KBM-7 (cell line): ENCODE measurements around the gene RNF125.
"Not testable (repeated sequence)": the region's sequence is repeated elsewhere in the genome, so short reads cannot be mapped to it uniquely, and the experiment has no call there.

ENCODE experiments used
- DNase-seq: peaks from one replicate; pipeline ENCODE4 v3.0.0-alpha.2; 2015
- in situ Hi-C: fragments of 300-500 bp; cut with MboI; formaldehyde crosslinking; loops from 2 replicates; pipeline ENCODE4 v1.14.3; 2020; ENCODE audit warnings: low sequenced_read_pairs, low pct_unique_long_range_greater_than_20kb, mixed read lengths

The RNF125 gene

GRCh38 chr18:32018331-32019250 lies at the start of gene RNF125:
Gene RNF125 (plus strand): TSS chr18:32018825. CDS start chr18:32018864, 39 bp downstream.
- in situ Hi-C loops, result no loop called here
- peak; percentile 98 for DNase-seq

DNA sequence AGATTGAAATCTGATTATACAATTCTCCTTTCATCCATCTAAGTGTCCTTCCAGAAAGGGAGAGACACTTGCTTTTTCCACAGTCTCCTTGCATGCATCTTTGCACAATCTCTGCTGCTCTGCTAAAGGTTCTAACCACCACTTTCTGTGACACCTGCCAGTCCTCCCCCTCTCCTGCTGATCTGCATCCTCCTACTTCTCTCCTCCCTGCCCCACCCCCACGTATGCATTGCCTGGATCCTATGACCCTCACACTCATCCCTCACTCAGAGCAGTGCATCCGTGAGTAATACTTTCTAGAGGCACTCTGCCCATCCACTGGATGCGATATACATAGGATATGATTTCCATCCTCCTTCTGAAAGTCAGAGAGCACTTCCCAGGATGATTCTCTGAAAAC lies 48.0 kb upstream of the RNF125 start:
- in situ Hi-C loops, result loop anchor here (25.0 kb wide), 1 partner anchor 408 kb away; no protein-coding TSS in a partner anchor
- DNase-seq, result no peak

- DNase-seq, result no peak
- in situ Hi-C loops, result loop anchor here (25.0 kb wide), 1 partner anchor 412 kb away; no protein-coding TSS in a partner anchor
These were observed 44.6 kb upstream of the RNF125 start for GRCh38 chr18:31973929-31974546.

GRCh38 chr18:31976242-31976641 lies 42.4 kb upstream of the RNF125 start:
- DNase-seq, result no peak
- in situ Hi-C loops, result no loop called here

GRCh38 chr18:31977270-31977872 lies 41.3 kb upstream of the RNF125 start:
- in situ Hi-C loops, result no loop called here
- DNase-seq, result peak; percentile 60

- no peak for DNase-seq
- in situ Hi-C loops, result no loop called here
These were observed 40.0 kb upstream of the RNF125 start for GRCh38 chr18:31978616-31979015.

- in situ Hi-C loops, result no loop called here
- no peak for DNase-seq
These were observed 38.9 kb upstream of the RNF125 start for GRCh38 chr18:31979714-31980113.

DNA sequence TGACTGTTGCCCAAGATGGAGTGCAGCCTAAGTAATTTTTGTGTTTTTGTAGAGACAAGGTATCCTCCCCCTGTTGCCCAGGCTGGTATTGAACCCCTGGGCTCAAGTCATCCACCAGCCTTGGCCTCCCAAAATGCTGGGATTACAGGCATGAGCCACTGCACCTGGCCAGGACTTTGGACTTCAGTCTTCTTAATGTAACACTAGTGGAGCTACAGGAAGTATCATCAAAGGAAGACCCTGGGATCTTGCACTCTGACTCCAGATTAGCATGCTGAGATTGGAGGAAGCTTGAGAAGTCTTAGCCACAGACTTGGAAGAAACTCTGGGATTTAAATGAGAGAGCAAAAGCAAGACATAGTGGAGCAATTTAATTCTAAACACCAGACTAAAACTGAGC lies 37.8 kb upstream of the RNF125 start:
- in situ Hi-C loops, result no loop called here

GRCh38 chr18:31983020-31983419 lies 35.6 kb upstream of the RNF125 start:
- DNase-seq, result no peak

More for the DNA sequence above, 37.8 kb upstream of the RNF125 start:
- DNase-seq, result no peak

GRCh38 chr18:31983976-31984375 lies 34.6 kb upstream of the RNF125 start:
- in situ Hi-C loops, result no loop called here

More at GRCh38 chr18:31983020-31983419, 35.6 kb upstream of the RNF125 start:
- in situ Hi-C loops, result no loop called here

GRCh38 chr18:31990823-31991222 lies 27.8 kb upstream of the RNF125 start:
- in situ Hi-C loops, result no loop called here
- DNase-seq, result no peak

More at GRCh38 chr18:31983976-31984375, 34.6 kb upstream of the RNF125 start:
- no peak for DNase-seq

DNA sequence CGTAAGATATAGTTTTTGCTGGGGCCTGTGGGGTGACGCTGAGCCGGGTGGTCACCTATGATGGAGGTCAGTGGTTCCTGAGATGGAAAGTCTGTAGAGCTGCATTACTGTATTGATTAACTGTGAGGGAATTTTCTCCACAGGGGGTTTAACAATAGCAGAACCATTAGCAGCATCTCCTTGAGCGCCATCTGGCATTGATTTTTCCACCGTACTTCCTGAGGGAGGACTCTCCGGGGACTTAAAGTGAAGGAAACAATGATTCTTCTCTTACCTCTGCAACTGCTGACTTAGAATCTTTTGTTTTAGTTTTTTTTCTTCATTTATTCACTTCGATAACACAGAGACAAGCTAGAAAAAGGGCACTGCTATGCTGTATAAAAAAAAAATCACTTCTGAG lies 22.6 kb upstream of the RNF125 start:
- in situ Hi-C loops, result no loop called here
- DNase-seq, result no peak

GRCh38 chr18:31998880-31999412 lies 19.7 kb upstream of the RNF125 start:
- in situ Hi-C loops, result no loop called here

DNA sequence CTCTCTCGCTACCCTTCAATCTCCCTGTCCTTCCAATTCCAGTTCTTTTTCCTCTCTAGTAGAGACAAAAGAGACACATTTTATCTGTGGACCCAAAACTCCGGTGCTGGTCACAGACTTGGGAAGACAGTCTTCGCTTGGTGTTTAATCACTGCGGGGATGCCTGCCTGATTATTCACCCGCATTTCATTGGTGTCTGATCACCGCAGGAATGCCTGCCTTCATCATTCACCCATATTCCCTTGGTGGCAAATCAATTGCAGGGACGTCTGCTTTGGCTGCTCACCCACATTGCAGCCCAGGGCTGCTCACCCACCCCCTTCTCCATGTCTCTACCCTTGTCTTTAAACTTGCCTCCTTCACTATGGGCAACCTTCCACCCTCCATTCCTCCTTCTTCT lies 17.5 kb upstream of the RNF125 start:
- DNase-seq, in situ Hi-C loops: not testable (repeated sequence)

More at GRCh38 chr18:31998880-31999412, 19.7 kb upstream of the RNF125 start:
- DNase-seq, result no peak

DNA sequence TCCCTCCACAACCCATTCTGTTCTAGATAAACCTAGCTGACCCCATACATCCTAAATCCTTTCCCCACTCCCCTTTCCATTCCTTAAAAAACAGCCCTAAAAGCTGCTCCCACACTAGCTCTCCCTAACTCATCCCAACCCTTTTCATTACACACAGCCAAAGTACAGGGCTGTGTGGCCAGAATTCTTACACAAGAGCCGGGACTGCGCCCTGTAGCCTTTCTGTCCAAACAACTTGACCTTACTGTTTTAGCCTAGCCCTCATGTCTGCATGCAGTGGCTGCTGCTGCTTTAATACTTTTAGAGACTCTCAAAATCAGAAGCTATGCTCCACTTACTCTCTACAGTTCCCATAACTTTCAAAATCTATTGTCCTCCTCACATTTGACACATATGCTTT lies 14.8 kb upstream of the RNF125 start:
- in situ Hi-C loops, DNase-seq: not testable (repeated sequence)

DNA sequence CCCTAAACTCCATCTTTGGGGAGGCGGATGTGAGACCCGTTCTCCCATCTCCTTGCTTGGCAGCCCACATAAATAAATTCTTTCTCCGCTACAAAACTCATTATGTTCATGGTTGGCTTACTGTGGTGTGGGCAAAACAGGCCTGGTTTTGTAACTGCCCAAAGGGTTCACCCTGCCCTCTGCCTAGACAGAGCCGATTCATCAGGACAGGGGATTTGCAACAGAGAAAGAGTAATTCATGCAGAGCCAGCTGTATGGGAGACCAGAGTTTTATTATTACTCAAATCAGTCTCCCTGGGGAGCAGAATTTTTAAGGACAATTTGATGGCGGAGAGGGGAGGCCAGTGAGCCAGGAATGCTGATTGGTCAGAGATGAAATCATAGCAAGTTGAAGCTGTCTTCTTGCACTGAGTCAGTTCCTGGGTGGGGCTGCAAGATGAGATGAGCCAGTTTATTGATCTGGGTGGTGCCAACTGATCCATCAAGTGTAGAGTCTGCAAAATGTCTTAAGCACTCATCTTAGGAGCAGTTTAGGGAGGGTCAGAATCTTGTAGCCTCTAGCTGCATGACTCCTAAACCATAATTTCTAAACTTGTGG lies 8.4 kb upstream of the RNF125 start:
- no peak for DNase-seq
- in situ Hi-C loops, result no loop called here

- in situ Hi-C loops, result no loop called here
- DNase-seq, result no peak
These were observed 7.4 kb upstream of the RNF125 start for GRCh38 chr18:32011193-32011592.

- in situ Hi-C loops, result no loop called here
- peak; percentile 69 for DNase-seq
These were observed 775 bp downstream of the RNF125 start for GRCh38 chr18:32019251-32019948.
